DMS79 (cell line): ENCODE results near the gene SLC8A1.

Source experiments
- DNase-seq: peaks from one replicate; lab custom pipeline; 2025; lab: John Stamatoyannopoulos, UW

SLC8A1 gene

GRCh38 chr2:40386177-40386576 is 65.7 kb downstream of the SLC8A1 start:
- no peak for DNase-seq

GRCh38 chr2:40384714-40385113 is 67.2 kb downstream of the SLC8A1 start:
- DNase-seq = no peak

- DNase-seq = no peak
Observed at GRCh38 chr2:40384233-40384632, 67.7 kb downstream of the SLC8A1 start.

GRCh38 chr2:40380721-40381120 is 71.2 kb downstream of the SLC8A1 start:
- no peak for DNase-seq

- peak; percentile 76 for DNase-seq
Observed at GRCh38 chr2:40380041-40380440, 71.8 kb downstream of the SLC8A1 start.

GRCh38 chr2:40374543-40375240 is 77.2 kb downstream of the SLC8A1 start:
- DNase-seq = no peak

GRCh38 chr2:40373111-40373510 is 78.8 kb downstream of the SLC8A1 start:
- DNase-seq = no peak

- no peak for DNase-seq
Observed at GRCh38 chr2:40372283-40372985, 79.5 kb downstream of the SLC8A1 start.

- no peak for DNase-seq
Observed at GRCh38 chr2:40371525-40372282, 80.2 kb downstream of the SLC8A1 start.

- DNase-seq = no peak
Observed at GRCh38 chr2:40370007-40370395, 81.9 kb downstream of the SLC8A1 start.

- no peak for DNase-seq
Observed at GRCh38 chr2:40369267-40370006, 82.5 kb downstream of the SLC8A1 start.

- no peak for DNase-seq
Observed at GRCh38 chr2:40367652-40368051, 84.2 kb downstream of the SLC8A1 start.

- DNase-seq = no peak
Observed at GRCh38 chr2:40367032-40367431, 84.9 kb downstream of the SLC8A1 start.

GRCh38 chr2:40364151-40364874 is 87.6 kb downstream of the SLC8A1 start:
- DNase-seq = no peak

- DNase-seq = peak; percentile 73
Observed at GRCh38 chr2:40363631-40364030, 88.3 kb downstream of the SLC8A1 start.

- DNase-seq = no peak
Observed at GRCh38 chr2:40363231-40363630, 88.7 kb downstream of the SLC8A1 start.

GRCh38 chr2:40361478-40361877 is 90.4 kb downstream of the SLC8A1 start:
- peak; percentile 94 for DNase-seq

GRCh38 chr2:40360652-40361051 is 91.2 kb downstream of the SLC8A1 start:
- peak; percentile 77 for DNase-seq

GRCh38 chr2:40359811-40360210 is 92.1 kb downstream of the SLC8A1 start:
- DNase-seq = no peak

GRCh38 chr2:40358783-40359182 is 93.1 kb downstream of the SLC8A1 start:
- DNase-seq = peak; percentile 50

- DNase-seq = no peak
Observed at GRCh38 chr2:40357667-40358066, 94.2 kb downstream of the SLC8A1 start.

- no peak for DNase-seq
Observed at GRCh38 chr2:40355451-40355850, 96.4 kb downstream of the SLC8A1 start.
